HL-60 (cell line): ENCODE measurements around the gene C19orf12.
A peak's percentile ranks its signal among the peaks of the same experiment; 100 is the strongest.

Experiments
- DNase-seq, 2 experiments: peaks; one replicate each; pipeline ENCODE4 v3.0.0-alpha.2; 2010 to 2020; ENCODE audit warnings: low read depth in 1 of 2, low spot score in 1 of 2
- H3K27ac ChIP-seq: fragments of 250-450 bp; sonication (Bioruptor Pico); replicated peaks from 2 replicates; pipeline ENCODE4 v1.5.1; 2020; ENCODE audit warnings: mild to moderate bottlenecking, moderate library complexity
- H3K27me3 ChIP-seq: fragments of 250-450 bp; sonication (Bioruptor Pico); 2 replicates; pipeline ENCODE4 v1.5.1; 2021; ENCODE audit warnings: mild to moderate bottlenecking, moderate library complexity; ENCODE audit not compliant: insufficient read depth, poor library complexity, severe bottlenecking
- H3K4me3 ChIP-seq: replicated peaks from 2 replicates; pipeline ENCODE4 v1.5.1; 2011; ENCODE audit warnings: mild to moderate bottlenecking, control low read depth, low read length; ENCODE audit not compliant: insufficient read depth
- GABPA ChIP-seq: IDR thresholded peaks from 2 replicates; pipeline ENCODE4 v1.6.1; 2012; ENCODE audit warnings: low read depth
- POLR2AphosphoS5 ChIP-seq: IDR thresholded peaks from 2 replicates; pipeline ENCODE4 v1.6.1; 2012; ENCODE audit warnings: low read depth
- SPI1 ChIP-seq: IDR thresholded peaks from 2 replicates; pipeline ENCODE4 v1.6.1; 2012; ENCODE audit warnings: low read depth, mild to moderate bottlenecking, borderline replicate concordance
- TF ChIP-seq, protein P1 (sequence below): IDR thresholded peaks from 2 replicates; pipeline ENCODE4 v1.6.1; 2012; ENCODE audit warnings: low read depth; ENCODE audit not compliant: insufficient replicate concordance
- TF ChIP-seq, protein P2 (sequence below): IDR thresholded peaks from one replicate; pipeline ENCODE4 v1.5.1; 2011; ENCODE audit warnings: low read length, control low read depth, inconsistent platforms; ENCODE audit not compliant: insufficient read depth

The C19orf12 gene

GRCh38 chr19:29667387-29667783, 47.7 kb downstream of the C19orf12 start:
- TF ChIP-seq, protein P1, sequence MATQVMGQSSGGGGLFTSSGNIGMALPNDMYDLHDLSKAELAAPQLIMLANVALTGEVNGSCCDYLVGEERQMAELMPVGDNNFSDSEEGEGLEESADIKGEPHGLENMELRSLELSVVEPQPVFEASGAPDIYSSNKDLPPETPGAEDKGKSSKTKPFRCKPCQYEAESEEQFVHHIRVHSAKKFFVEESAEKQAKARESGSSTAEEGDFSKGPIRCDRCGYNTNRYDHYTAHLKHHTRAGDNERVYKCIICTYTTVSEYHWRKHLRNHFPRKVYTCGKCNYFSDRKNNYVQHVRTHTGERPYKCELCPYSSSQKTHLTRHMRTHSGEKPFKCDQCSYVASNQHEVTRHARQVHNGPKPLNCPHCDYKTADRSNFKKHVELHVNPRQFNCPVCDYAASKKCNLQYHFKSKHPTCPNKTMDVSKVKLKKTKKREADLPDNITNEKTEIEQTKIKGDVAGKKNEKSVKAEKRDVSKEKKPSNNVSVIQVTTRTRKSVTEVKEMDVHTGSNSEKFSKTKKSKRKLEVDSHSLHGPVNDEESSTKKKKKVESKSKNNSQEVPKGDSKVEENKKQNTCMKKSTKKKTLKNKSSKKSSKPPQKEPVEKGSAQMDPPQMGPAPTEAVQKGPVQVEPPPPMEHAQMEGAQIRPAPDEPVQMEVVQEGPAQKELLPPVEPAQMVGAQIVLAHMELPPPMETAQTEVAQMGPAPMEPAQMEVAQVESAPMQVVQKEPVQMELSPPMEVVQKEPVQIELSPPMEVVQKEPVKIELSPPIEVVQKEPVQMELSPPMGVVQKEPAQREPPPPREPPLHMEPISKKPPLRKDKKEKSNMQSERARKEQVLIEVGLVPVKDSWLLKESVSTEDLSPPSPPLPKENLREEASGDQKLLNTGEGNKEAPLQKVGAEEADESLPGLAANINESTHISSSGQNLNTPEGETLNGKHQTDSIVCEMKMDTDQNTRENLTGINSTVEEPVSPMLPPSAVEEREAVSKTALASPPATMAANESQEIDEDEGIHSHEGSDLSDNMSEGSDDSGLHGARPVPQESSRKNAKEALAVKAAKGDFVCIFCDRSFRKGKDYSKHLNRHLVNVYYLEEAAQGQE, result no peak
- TF ChIP-seq, protein P2, sequence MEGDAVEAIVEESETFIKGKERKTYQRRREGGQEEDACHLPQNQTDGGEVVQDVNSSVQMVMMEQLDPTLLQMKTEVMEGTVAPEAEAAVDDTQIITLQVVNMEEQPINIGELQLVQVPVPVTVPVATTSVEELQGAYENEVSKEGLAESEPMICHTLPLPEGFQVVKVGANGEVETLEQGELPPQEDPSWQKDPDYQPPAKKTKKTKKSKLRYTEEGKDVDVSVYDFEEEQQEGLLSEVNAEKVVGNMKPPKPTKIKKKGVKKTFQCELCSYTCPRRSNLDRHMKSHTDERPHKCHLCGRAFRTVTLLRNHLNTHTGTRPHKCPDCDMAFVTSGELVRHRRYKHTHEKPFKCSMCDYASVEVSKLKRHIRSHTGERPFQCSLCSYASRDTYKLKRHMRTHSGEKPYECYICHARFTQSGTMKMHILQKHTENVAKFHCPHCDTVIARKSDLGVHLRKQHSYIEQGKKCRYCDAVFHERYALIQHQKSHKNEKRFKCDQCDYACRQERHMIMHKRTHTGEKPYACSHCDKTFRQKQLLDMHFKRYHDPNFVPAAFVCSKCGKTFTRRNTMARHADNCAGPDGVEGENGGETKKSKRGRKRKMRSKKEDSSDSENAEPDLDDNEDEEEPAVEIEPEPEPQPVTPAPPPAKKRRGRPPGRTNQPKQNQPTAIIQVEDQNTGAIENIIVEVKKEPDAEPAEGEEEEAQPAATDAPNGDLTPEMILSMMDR, result no peak
- TF ChIP-seq GABPA, result no peak
- no peak for TF ChIP-seq SPI1
- no peak for TF ChIP-seq POLR2AphosphoS5
- H3K27me3 ChIP-seq, result peaks cover 3% of the 10 kb centered on the region
- no peak overlapping the region for H3K4me3 ChIP-seq
- no peak for DNase-seq
- H3K27ac ChIP-seq, result no peak overlapping the region

GRCh38 chr19:29666578-29667386, 48.3 kb downstream of the C19orf12 start:
- Histone ChIP-seq H3K4me3 (no peak overlapping the region), H3K27ac (no peak overlapping the region), H3K27me3 (peaks cover 3% of the 10 kb centered on the region)
- TF ChIP-seq POLR2AphosphoS5, result no peak
- TF ChIP-seq, protein P1, result no peak
- no peak for TF ChIP-seq GABPA
- no peak for TF ChIP-seq SPI1
- TF ChIP-seq, protein P2, result no peak
- no peak for DNase-seq

DNA sequence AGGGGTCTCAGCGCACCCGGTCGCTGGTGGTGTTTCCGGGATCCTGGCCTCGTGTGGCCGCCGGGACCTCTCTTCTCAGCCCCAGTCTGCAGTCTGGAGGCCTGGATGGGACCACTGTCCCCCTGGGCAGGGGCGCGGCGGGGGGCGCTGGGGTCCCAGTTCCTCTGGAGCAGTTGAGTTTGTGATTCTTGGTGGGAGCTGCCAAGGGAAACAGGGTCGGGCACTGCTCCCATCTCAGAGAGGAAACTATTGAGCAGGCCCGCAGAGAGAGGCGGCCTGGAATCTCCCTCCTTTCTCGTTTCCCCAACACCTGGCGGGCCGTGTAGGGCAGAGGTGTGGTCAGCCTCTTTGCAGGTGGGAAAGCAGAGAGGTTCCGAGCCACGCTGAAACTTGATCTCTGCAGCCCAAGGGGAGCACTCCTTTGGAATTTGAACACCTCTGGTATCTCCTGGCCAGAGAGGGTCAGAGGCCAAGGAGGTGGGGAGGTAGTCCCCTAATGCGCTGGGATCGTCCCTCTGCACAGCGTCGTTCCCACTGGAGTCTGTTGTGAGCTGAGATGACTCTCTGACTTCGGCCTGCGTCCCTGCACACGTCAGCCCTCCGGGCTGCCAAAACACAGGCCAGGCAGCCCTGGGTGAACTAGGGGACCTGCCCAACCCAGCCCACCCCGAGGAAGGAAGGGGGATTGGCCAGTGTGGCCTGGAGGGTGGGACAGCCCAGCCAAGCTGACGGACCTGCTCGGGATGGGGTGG, 49.1 kb downstream of the C19orf12 start:
- Histone ChIP-seq H3K27me3 (peaks cover 3% of the 10 kb centered on the region), H3K27ac (no peak overlapping the region), H3K4me3 (peak overlapping the region; percentile 52)
- TF ChIP-seq, protein P2, result no peak
- TF ChIP-seq SPI1 (no peak), GABPA (no peak), POLR2AphosphoS5 (no peak)
- TF ChIP-seq, protein P1, result no peak
- no peak for DNase-seq
